Liver (tissue), 3 donors: ENCODE data around the gene TMEM79.

ENCODE experiments used
- FOXA1 ChIP-seq: IDR thresholded peaks from 2 replicates; pipeline ENCODE4 v1.6.1; 2016; ENCODE audit warnings: antibody characterized with exemption
- JUND ChIP-seq, 2 donors: IDR thresholded peaks; 2 replicates each; pipeline ENCODE4 v1.6.1; 2016; ENCODE audit warnings: antibody characterized with exemption in 2 of 2
- TF ChIP-seq, protein P1 (sequence below): fragments of 150-350 bp; IDR thresholded peaks from 2 replicates; pipeline ENCODE4 v1.5.1; 2017; ENCODE audit warnings: improper control_type of control experiment, low read depth, low read length; ENCODE audit not compliant: missing input control
- TF ChIP-seq, protein P2 (sequence below): IDR thresholded peaks from 2 replicates; pipeline ENCODE4 v1.6.1; 2016; ENCODE audit warnings: antibody characterized with exemption
- donor health status: healthy.
- donor health status: healthy.

DNA sequence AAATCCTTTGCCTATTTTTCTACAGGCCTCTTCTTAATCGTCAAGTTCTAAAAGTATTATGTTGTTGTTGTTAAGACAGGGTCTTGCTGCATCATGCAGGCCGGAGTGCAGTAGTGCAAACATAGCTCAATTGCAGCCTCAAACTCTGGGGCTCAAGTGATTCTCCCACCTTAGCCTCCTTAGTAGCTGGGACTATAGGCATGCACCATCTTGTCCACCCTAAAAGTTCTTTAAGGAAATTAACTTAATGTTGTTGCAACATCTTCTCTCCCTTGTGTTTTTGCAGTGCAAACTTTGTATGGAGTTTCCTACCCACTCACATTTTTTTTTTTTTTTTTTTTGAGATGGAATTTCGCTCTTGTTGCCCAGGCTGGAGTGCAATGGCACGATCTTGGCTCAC, 19.1 kb downstream of the TMEM79 start:
- TF ChIP-seq, protein P1, sequence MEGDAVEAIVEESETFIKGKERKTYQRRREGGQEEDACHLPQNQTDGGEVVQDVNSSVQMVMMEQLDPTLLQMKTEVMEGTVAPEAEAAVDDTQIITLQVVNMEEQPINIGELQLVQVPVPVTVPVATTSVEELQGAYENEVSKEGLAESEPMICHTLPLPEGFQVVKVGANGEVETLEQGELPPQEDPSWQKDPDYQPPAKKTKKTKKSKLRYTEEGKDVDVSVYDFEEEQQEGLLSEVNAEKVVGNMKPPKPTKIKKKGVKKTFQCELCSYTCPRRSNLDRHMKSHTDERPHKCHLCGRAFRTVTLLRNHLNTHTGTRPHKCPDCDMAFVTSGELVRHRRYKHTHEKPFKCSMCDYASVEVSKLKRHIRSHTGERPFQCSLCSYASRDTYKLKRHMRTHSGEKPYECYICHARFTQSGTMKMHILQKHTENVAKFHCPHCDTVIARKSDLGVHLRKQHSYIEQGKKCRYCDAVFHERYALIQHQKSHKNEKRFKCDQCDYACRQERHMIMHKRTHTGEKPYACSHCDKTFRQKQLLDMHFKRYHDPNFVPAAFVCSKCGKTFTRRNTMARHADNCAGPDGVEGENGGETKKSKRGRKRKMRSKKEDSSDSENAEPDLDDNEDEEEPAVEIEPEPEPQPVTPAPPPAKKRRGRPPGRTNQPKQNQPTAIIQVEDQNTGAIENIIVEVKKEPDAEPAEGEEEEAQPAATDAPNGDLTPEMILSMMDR, result no peak
- TF ChIP-seq, protein P2, sequence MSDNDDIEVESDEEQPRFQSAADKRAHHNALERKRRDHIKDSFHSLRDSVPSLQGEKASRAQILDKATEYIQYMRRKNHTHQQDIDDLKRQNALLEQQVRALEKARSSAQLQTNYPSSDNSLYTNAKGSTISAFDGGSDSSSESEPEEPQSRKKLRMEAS, result no peak
- no peak for TF ChIP-seq JUND (IDR thresholded peaks at IDR 0.05)
- no peak for TF ChIP-seq FOXA1
